Tibial artery (tissue), 4 donors: ENCODE data around the gene ZBTB4.
A peak's percentile ranks its signal among the peaks of the same experiment; 100 is the strongest.

Experiments used
- DNase-seq, 2 donors: peaks; one replicate each; pipeline ENCODE4 v3.0.0-alpha.2; 2019
- H3K27ac ChIP-seq, 2 donors: fragments of 200-600 bp; sonication (generic) in 1 of 2; 1 replicate in 1 of 2; 2 replicates in 1 of 2; pipeline ENCODE4 v1.5.1; 2018 to 2019; ENCODE audit warnings: mild to moderate bottlenecking in 1 of 2
- H3K27me3 ChIP-seq, 2 donors: fragments of 200-600 bp; sonication (generic) in 1 of 2; one replicate each; pipeline versions ENCODE4 v1.5.1 to v1.6.0; 2016 to 2019
- H3K36me3 ChIP-seq, 3 donors: fragments of 200-600 bp; sonication (generic) in 2 of 3; one replicate each; pipeline ENCODE4 v1.5.1; 2016 to 2019; ENCODE audit warnings: mild to moderate bottlenecking in 2 of 3
- H3K4me1 ChIP-seq, 4 donors: fragments of 200-600 bp; sonication (generic) in 2 of 4; 1 replicate in 3 of 4; 2 replicates in 1 of 4; pipeline ENCODE4 v1.5.1; 2016 to 2019
- H3K4me3 ChIP-seq, 2 donors: fragments of 200-600 bp; sonication (generic) in 1 of 2; 1 replicate in 1 of 2; 2 replicates in 1 of 2; pipeline ENCODE4 v1.5.1; 2018 to 2019; ENCODE audit warnings: mild to moderate bottlenecking in 2 of 2
- H3K9me3 ChIP-seq, 3 donors: fragments of 200-600 bp; sonication (generic) in 1 of 3; one replicate each; pipeline ENCODE4 v1.5.1; 2016 to 2019
- intact Hi-C: fragments of 100-400 bp; cut with DNase I; formaldehyde crosslinking; loops from one replicate; pipeline ENCODE4 v1.15.0; 2023; ENCODE audit warnings: low total_unique reads
- TF ChIP-seq, protein P1 (sequence below), 2 experiments: fragments of 200-600 bp in 1 of 2; fragments of 450-650 bp in 1 of 2; IDR thresholded peaks; one replicate each; pipeline ENCODE4 v1.5.1; 2017 to 2019; ENCODE audit warnings: antibody characterized with exemption in 2 of 2, mild to moderate bottlenecking in 1 of 2, moderate library complexity in 1 of 2

Gene ZBTB4

DNA sequence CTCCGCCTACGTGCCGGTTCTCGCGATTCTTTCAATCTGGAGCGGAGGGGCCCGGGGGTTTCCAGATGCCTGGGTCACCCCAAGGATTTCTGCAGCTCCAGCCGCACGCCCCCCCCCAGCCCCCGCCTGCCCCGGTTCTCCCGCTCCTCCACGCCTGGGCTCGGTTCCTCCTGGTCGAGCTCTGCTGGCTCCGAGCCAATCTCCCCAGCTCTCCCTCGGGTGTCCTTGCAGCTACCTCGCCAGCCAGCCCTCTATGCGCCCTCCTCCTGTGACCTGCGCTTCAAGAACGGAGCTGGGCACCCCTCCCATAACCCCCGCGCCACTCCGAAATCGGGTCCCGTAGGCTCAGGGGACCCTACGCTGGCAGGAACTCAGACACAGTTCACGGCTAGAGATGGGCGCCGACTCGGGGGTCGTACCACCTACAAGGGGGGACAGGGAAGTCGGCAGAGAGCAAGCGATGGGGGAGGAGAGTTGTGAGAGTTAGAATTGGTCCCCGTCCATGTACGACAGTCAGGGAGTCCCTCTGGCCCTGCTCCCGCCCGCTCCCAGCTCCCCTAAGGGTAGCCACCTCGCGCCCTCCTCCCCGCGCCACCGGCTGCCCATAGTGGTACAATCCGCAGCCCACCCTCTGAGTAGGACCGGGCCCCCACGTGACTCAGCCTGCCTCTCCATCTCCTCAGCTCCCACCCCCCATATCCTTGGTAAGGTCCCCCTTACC is 39.2 kb downstream of the ZBTB4 start:
- Histone ChIP-seq H3K27ac (no peak overlapping the region), H3K27me3 (peaks cover 5 to 45% of the 10 kb centered on the region in 2 donors), H3K36me3 (no peaks in the 10 kb centered on the region), H3K4me1 (peaks cover 4 to 65% (median 54%) of the 10 kb centered on the region in 4 donors), H3K9me3 (no peaks in the 10 kb centered on the region), H3K4me3 (peak overlapping the region; percentile 3 to 29)
- peak in 1 of 2 donors; percentile 55 for DNase-seq
- TF ChIP-seq, protein P1, sequence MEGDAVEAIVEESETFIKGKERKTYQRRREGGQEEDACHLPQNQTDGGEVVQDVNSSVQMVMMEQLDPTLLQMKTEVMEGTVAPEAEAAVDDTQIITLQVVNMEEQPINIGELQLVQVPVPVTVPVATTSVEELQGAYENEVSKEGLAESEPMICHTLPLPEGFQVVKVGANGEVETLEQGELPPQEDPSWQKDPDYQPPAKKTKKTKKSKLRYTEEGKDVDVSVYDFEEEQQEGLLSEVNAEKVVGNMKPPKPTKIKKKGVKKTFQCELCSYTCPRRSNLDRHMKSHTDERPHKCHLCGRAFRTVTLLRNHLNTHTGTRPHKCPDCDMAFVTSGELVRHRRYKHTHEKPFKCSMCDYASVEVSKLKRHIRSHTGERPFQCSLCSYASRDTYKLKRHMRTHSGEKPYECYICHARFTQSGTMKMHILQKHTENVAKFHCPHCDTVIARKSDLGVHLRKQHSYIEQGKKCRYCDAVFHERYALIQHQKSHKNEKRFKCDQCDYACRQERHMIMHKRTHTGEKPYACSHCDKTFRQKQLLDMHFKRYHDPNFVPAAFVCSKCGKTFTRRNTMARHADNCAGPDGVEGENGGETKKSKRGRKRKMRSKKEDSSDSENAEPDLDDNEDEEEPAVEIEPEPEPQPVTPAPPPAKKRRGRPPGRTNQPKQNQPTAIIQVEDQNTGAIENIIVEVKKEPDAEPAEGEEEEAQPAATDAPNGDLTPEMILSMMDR (IDR thresholded peaks at IDR 0.05): no peak
- intact Hi-C loops: no loop called here

DNA sequence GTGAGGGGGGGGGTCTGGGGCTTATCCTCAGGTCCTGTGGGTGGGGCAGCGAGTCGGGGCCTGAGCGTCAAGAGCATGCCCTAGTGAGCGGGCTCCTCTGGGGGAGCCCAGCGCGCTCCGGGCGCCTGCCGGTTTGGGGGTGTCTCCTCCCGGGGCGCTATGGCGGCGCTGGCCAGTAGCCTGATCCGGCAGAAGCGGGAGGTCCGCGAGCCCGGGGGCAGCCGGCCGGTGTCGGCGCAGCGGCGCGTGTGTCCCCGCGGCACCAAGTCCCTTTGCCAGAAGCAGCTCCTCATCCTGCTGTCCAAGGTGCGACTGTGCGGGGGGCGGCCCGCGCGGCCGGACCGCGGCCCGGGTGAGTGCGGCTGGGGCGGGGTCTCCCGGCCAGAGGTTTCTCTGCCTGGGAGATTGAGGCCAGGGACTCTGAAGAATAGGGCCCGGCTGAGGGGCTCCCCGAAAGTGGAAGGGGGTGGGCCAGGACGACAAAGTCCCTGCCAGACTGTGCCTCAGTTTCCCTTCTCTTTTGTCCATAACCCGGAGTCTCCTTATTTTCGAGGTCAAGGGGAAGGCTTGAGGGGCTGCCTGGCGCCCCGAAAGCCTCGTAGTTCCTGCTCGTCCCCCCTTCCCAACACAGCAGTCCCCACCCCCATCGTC is 39.8 kb downstream of the ZBTB4 start, which contains the start of gene FGF11:
FGF11 (plus strand) TSS at position 51 of the 651 bp plus-strand sequence; CDS start at position 160, 109 bp downstream.
- Histone ChIP-seq H3K36me3 (no peaks in the 10 kb centered on the region), H3K27ac (no peak within 1 kb of the TSS), H3K27me3 (peaks cover 3 to 45% of the 10 kb centered on the region in 2 donors), H3K4me1 (peaks cover 0 to 62% (median 51%) of the 10 kb centered on the region in 4 donors), H3K9me3 (no peaks in the 10 kb centered on the region), H3K4me3 (peak within 1 kb of the TSS; percentile 11 to 71)
- intact Hi-C loops: loop anchor here (5.0 kb wide), 3 partner anchors 38 to 123 kb away; partner anchors contain the start of genes KCTD11, SENP3 and ZBTB4
- DNase-seq: no peak
- TF ChIP-seq, protein P1 (IDR thresholded peaks at IDR 0.05): no peak

DNA sequence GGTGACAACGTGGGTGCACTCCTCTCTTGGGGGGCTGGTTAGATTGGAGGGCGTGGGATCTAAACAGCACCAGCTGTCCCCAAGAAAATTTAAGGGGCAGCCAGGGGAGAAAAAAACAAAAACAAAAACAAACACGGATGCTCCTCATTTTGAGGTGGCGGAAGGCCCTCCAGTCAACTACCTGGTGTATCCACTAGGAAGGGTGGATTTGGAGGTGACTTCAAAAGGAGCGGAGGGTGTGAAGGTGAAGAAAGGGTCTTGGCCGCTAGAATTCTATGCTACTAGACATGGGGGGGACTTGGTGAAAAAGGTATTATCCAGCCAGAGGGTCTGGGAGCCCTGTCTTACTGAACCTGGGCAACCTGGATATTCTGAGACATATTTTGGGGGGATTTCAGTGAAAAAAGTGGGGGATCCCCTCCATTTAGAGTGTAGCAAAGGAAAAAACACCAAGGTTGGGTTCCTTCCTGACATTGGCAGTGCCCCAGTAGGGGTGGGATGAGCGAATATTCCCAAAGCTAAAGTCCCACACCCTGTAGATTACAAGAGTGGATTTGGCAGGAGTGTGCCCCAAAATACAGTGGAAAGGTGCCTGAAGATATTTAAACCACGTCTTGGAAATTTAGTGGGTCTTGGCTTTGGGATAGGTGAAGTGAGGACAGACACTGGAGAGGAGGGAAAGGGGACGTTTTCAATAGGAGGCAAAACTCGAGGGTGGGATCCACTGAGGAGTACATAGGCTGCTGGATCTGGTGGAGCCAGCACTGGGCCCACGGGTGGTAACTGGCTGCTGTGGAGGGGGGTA is 40.6 kb downstream of the ZBTB4 start:
- intact Hi-C loops: loop anchor here (5.0 kb wide), 3 partner anchors 38 to 123 kb away; partner anchors contain the start of genes KCTD11, SENP3 and ZBTB4
- Histone ChIP-seq H3K36me3 (no peaks in the 10 kb centered on the region), H3K4me3 (peak overlapping the region in 1 of 2 donors; percentile 71), H3K27ac (no peak overlapping the region), H3K9me3 (no peaks in the 10 kb centered on the region), H3K4me1 (peaks cover 0 to 60% (median 48%) of the 10 kb centered on the region in 4 donors), H3K27me3 (peaks cover 3 to 45% of the 10 kb centered on the region in 2 donors)
- TF ChIP-seq, protein P1 (IDR thresholded peaks at IDR 0.05): no peak
- no peak for DNase-seq

DNA sequence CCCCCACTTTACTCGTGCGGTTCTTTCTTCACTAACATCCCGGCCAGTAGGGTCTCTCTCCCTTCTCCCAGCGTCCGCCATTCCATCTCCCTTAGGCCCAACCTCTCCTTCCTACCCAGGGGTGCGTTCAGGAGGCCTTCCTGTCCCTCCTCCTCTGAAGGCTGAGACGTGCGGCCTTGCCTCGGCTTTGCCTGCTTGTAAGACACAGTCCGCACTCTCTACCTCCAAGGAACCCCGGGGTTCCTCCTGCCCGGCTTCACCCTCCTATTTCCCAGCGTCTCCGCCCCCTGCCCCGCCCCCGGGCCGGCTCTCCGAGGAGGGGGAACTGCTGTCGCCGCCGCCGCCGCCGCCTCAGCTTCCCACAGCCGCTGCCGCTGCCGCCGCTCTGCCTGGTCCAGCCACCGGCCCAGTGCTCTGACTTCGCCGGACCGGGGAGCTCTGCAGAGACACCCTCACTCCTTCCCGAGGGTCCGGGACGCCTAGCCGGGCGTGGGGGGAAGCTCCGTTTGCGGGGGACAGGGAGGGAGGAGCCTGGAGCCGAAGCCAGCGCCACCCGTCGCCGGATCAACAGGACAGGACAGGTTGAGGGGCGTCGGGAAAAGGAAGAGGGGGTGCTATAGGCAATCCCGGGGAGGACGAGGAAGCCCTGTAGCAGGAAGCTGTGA is 41.3 kb downstream of the ZBTB4 start:
- Histone ChIP-seq H3K4me1 (peaks cover 0 to 60% (median 48%) of the 10 kb centered on the region in 4 donors), H3K9me3 (no peaks in the 10 kb centered on the region), H3K27me3 (peaks cover 3 to 45% of the 10 kb centered on the region in 2 donors), H3K4me3 (peak overlapping the region; percentile 11 to 71), H3K27ac (no peak overlapping the region), H3K36me3 (no peaks in the 10 kb centered on the region)
- peak; percentile 64 to 79 for DNase-seq
- TF ChIP-seq, protein P1 (IDR thresholded peaks at IDR 0.05): no peak
- intact Hi-C loops: loop anchor here (5.0 kb wide), 3 partner anchors 39 to 124 kb away; partner anchors contain the start of genes KCTD11, SENP3 and ZBTB4
